NCI-H2107 treated with DMSO at 0.1 percent for 48 hours (cell line): ENCODE results near the gene C1orf21.
A peak's percentile ranks its signal among the peaks of the same experiment; 100 is the strongest.

ENCODE experiments used
- DNase-seq: peaks from one replicate; lab custom pipeline; 2025; ENCODE audit not compliant: unreplicated experiment; lab: John Stamatoyannopoulos, UW

Gene C1orf21

DNA sequence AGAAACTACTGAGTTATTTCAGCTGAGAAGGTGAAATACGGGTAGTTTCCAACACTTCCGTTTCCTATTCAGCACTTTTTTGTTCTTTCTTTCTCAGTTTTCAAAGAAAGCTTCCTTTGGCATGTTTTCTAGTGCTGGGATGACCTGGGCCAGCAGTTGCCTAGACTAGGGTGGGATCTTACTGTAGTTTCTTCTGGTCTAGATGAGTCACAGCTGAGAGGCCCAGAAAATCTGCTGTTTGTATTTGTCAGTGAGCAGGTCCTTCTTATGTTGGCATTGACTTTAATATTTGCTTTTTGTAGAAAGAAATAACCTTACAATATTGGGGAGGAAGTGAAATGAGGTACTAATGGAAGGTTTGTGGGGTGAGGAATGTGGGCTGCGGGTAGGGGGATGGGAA, 22.2 kb downstream of the C1orf21 start:
- no peak for DNase-seq

DNA sequence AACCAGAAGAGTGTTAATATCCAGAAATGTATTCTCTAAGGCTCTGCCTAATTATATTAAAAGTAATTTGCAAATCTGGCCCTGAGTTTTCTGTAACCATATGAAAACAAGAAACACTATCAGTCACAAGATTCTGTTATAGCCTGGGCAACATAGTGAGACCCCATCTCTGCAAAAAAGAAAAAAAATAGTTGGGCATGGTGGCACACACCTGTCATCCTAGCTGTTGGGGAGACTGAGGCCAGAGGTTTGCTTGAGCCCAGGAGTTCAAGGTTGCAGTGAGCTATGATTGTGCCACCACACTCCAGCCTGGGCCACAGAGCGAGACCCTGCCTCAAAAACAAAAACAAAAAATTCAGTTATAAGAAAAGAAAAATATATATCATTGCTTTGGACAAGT, 25.6 kb downstream of the C1orf21 start:
- DNase-seq: no peak

DNA sequence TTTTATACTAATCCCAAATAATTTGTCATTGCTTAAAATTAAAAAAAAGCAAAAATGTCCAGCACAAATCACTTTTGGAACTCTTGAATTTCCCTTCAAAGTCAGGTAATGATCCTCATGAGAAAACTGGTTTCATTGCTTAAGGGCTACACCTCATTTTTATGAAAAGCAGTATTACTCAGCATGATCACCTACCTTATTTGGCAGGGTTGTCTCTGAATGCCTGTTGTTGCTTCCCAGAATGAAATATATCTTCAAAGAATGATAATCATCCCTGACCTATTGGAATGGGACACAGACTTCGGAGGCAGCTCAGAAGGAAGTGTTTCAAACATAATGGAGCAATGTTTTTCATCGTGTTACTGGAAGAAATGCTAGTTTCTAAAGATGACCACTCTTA, 29.7 kb downstream of the C1orf21 start:
- no peak for DNase-seq

DNA sequence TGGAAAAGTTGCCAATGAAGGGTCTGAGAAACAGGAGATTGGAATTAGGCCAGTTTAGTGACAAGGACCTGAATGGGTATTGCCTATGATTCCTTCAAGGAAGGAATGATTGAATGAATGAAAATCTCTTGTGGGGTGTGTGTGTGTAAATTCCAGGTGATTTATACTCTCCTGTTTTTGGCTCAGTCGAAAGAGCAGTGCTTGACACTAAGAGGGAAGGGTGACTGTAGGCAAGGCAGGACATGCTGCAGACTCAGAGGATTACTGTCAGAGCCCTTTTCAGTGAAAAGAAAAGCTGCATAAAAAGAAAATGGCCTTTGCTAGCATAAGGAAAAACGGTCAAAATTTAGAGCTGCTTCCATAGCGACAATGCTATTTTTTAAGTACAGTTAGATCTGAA, 30.1 kb downstream of the C1orf21 start:
- no peak for DNase-seq

DNA sequence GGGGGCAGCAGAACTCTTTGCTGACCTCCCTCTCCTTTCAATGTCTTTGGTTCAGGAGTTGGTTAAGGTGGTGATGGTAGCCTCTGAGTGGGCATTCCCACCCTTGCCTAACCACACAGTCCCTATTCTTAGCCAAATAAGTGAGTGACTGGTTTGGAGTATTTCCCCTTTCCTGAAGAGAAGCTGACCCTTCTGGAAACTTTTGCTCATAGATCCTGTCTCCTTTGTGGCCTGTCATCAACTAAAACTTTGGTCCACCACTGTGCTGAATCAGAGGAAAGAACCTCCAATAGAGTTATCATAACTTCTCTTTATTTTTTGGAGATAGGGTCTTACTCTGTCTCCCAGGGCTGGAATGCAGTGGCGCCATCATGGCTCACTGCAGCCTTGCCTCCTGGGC, 31.1 kb downstream of the C1orf21 start:
- DNase-seq: no peak

DNA sequence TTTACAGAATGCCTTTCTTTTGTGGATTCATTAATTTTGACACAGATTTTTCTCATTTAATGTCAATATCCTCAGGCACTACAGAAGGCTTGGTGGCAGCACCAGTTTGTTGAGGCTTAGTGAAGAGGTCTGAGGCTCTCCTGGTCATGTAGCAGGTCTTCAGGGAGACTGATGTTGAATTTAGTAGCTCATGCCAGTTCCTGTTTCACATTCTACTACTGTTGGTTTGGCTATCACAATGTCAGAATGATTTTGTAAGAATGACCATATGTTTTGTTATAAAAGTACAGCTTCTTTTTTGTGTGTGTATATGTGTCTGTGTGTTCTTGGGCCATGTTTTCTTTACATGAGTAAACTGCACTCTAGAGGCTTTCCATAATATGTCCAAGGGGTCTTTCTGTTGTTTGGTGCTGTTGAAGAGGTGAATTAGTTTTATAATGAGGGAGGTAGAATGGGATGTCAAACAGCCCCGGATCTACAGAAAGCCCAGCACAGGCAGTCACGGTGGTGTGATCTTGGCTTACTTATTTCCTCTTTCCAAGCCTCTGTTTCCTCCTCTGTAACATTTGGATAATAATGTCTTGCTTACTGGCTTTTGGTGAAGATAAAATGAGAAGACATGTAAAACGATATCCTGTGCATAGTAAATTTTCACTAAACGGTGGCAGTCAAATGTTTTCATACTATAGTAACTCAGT, 32.0 kb downstream of the C1orf21 start:
- DNase-seq: no peak

DNA sequence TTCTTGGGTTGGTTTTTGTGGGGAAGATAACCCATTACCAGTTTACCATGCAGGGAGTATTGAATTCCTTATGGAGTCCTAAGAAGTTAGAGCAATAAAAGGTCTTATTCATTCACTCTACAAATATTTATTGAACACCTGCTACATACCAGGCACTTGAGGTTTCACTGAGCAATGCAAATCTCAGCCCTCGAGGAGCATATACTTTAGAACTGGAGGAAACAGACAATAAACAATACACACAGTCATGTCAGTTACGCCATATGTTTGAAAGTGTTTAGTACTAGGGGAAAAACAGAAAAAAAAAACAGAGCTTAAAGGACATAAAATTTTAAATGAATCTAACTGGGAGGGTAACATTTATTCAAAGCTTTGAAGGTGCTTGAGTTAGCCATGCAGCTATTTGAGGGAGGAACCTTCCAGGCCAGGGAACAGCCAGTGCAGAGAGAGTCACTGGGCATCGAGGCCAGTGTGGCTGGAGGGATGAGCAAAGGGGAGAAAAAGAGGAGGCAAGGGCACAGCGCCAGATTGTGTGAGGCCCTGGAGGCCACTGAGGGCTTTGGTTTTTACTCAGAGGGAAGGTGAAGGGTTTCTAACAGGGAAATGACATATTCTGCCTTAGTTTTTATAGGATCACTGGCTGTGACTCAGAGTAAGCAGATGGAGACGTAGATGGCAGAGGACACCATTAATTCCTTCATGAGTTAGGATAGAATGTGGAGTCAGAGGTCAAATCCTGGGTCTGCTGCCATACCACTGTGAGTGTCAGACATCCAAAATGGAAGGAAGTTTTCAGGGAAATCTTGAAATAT, 32.7 kb downstream of the C1orf21 start:
- DNase-seq: no peak

DNA sequence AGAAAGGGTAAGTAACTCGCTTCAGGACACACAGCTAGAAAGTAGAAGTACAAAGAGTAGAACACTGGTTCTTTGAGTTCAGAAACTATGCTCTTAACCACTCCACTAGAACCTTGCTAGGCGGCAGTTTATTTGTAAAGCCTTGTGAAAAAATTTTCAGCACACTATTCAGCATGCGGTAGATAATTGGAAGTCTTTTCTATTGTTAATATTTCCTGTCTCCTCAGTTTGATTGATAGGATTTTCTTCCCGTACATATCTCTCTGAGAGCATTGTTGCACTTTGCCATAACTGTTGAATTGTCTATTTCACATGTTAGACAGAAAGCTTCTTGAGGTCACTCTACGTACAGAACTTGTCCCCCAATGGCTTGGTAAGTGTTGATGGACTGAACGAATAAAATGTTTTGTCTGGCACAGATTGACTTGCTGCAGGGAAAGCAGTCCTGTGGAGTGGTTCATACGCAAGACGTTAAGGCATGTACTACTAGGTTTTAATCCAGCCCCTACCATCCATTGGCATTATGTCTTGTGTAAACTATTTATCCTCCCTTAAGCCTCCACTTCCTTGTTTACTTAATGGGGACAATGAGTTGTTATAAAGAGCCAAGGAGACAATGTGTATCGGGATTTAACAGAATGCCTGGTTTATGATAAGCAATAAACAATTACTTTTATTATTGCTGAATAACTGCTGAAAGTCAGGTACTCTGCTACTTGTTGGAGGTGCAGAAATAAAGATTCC, 35.8 kb downstream of the C1orf21 start:
- no peak for DNase-seq

DNA sequence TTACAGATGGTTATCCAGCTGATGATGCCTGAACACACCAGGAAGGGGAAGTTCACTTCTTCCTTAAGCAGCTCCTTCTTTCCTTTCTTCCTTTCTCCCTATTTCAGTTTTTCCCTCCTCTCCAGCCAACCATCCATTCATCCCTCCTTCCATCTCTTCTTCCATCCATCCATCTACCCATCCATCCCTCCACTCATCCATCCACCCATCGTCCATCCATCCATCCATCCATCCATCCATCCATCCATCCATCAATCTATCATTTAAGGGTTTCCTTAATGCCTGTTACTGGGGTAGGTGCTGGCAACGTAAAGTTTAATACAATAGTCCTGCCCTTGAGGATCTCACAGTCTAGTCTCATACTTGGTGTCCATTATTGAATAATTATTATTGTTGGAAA, 36.8 kb downstream of the C1orf21 start:
- no peak for DNase-seq

DNA sequence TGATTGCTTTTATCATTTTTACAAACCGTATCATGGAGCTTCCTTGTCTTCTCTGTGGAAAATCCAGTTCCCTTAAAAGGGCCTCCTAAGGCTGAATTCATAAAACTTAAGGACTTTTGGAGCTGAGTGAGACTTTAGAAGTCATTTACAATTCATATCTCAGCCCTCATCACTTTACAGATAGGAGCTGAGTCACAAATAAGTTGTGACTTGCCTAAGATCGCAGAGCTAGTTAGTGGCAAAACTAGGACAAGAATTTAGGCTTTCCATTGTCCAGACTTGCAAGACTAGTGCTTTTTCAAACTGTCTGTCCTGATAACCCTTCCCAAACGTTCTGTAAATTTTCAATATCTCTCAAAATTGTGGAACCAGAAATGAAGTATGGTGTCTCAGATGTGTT, 37.3 kb downstream of the C1orf21 start:
- DNase-seq: no peak

DNA sequence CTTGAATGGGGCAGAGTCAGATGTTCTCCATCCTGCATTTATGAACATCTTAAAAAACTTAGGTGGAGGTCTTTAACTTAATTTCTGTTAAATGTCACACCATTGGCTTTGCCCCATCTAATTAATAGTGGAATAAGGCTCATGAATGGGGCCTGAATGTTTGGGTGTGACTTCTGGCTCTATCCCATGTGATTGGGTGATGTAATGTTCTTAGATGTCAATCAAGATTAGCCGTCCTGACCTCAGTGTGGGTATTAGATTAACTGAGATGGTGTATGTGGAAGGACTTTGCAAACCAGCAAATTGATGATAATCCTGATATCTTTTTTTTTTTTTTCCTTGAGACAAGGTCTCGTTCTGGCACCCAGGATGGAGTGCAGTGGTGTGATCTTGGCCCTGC, 38.1 kb downstream of the C1orf21 start:
- DNase-seq: no peak

DNA sequence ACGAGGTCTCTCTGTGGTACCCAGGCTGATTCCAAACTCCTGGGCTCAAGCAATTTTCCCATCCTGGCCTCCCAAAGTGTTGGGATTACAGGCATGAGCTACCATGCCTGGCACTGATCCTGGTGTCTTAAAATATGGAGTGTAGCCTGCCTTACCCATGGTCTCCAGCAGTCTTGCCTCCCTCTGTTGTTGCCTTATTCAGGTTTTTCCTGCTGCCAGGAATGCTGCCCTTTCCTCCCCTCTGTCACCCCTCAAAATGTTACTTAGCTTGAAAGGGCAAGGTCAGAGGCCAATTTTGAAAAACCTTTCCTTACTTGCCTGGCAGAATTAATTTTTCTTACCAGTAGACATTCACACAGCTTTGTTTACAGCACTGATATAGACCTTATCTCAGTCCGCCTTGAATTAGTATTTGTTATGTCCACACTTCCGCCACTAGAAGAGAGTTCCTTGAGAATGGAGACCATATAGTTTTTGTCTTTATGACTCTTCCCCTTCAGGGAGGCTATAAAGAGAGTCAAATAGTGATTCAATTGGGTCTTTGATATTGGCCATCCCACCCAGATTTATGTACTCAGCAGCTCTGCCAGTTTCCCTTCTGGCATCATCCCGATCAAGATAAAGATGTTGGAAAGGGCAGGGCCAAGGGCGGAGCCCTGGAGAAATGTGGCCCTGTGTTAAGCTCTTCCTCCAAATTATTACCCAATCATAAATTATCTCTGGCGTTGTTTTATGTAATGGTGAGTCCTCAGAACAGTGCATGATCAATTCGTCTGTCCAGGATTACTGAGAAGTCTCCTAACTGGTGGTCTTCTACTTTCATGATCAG, 38.8 kb downstream of the C1orf21 start:
- DNase-seq: no peak

DNA sequence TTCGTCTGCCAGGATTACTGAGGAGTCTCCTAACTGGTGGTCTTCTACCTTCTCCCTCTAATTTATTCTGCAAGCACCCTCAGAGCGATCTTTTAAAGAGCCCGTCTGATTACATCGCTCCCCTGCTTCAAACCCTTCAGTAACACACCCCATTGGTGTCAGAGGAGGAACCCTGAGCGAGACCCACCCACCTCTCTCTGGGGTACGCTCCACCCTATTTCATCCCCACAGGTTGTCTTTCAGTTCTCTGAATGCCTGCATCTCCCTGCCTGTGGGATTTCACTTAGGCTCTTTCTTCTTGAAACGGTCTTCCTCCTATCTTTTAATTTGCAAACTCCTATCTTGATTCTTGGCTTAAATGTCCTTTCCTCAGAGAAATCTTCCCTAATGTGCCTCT, 39.4 kb downstream of the C1orf21 start:
- DNase-seq: no peak

DNA sequence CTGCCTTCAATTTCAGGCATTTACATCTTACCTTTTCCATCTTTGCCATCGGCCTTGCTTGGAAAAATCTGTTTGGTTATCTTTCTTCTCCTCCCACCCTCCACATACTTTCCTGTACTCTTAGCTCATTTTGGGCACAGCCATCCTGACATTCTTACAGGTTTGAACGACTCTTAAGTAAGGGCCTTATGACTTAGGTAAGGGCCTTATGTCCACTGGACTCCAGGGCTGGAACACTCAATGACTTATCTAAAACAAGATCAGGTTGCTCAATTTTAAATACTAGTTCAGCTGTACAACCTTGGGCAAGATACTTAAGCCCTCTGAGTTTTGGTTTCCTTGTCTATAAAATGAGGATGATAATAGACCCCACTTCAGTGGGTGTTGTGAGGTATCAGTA, 40.9 kb downstream of the C1orf21 start:
- no peak for DNase-seq

DNA sequence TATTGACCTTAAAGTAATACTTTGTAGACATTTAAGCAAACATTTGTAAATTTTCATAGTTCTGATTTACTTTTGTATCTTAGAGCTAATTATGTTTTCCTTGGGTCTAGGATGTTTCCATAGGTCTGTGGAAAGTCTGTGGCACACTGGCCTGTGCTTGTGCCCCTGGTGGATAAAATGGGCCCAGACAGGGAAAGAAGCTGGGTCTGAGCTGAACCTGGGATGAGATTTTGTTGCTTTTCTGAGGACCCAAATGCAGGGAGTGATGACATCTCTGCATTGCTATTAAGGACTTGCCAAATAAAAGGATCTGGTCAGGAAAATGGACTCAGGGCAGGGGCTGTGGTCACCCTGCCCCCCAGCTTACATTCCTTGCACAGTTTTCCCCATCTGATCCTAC, 41.8 kb downstream of the C1orf21 start:
- DNase-seq: no peak

DNA sequence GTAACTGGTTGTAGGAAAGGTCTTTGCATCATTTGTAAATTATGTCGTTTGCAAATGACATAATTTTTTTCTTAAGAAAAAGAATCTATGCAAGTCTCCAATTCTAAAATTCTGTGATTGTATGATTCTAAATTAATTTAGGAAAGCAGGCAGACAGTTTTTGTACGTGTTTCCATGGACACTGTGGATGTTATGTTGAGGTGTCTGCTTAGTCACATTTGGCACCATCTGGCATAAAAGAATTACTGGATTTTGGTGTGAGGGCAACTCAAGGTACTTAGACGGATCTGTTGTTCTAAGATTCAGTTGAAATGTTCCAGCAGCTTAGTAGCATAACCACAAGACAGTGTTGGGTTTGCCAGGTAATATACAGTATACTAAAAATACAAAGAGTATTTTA, 42.5 kb downstream of the C1orf21 start:
- no peak for DNase-seq

DNA sequence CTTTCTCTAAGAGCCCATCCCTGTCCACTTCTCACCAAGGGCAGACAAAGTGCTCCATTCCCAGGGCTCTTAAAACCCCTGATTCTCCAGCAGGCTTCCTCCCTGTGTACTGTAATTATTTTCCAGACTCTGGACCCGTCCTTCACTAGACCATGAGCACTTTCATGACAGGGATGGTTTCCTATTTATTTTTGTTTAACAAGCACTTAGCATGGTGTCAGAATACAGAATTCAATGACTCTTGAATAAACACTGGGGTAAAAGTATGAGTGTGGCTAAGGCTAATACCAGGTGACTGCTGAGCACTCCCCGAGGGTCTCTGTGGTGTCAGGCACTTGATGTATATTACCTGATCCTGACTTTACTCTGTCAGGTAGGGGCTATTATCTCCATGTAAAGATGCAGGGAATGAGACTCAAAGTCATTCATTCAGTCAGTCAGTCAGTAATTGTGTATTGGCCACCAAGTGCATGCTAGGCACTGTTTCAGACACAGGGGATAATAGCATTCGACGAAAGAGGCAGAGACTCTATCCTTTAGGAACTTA, 47.2 kb downstream of the C1orf21 start:
- peak; percentile 77 for DNase-seq

DNA sequence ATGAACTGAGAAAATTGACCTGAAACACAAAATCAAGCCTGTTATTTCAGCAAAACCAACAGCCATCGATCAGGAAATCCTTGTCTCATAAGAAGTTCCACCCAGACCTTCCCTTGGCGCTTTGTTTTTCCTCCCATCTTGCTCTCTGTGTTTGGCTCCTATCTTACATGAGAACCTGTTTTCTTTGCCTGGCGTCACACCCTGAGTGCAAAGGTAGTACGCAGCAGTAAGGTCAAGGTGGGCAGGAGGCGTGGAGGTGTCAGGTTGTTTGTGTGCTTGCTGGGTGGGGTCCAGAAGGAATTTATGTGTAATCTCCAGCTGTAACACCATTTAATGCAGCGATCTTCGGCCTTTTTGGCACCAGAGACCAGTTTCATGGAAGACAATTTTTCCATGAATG, 50.5 kb downstream of the C1orf21 start:
- DNase-seq: no peak

DNA sequence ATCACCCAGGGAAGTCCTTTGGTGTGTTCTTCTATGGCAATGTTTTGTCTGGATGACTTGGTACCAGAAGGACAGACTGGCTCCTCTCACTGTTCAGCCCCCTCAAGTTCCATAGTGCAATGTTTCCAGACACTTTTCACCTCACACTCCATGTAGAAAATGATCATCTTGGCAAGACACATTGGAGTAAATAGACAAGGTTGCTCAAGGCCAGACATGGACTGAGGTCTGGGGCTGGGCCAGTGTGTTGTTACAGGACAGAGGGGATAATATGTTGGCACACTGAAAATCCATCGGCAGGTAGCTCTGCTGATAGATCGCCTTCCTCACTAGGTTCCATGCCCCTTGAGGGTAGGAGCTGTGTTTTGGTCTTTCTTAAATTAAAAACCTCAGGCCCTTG, 51.5 kb downstream of the C1orf21 start:
- no peak for DNase-seq

DNA sequence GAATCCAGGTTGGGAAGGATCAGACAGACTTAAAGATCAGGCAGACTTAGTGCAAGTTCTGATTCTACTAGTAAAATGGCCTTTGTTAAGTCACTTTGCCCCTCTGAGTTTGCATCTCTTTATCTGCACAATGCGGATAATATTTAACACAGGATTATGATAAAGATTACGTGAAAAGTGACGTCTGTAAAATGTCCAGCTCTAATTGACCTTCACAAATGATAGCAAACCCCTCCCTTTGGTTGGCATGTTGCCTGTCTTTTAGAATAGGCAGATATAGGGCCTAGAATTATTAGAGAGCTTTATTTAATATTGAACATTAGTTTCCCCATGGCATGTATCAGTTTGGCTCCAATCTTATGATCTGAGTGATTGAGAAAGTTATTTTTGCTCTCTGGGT, 55.4 kb downstream of the C1orf21 start:
- DNase-seq: no peak

DNA sequence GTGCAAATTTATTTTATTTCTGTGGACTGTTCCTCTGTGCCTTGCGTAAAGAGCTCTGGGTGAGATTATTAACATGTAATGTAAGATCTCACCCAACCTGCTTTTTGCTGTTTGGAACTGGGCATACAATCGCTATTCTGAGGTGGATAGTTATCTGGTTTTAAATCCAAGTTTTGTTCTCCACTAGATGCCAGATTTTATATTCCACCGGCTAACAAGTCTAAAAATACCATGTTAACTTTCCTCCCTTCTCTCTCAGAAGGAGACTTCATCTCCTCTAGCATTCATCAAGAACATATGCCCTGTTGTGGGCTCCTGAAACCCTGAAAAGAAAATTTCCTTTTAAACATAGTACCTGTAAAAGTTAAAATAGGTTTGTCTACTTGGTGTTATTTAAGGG, 56.4 kb downstream of the C1orf21 start:
- DNase-seq: no peak
